ENCODE measurements around the gene PTPRCAP. TPM values are rescaled to one million over a fixed set of nuclear protein-coding genes. Genes with fewer than 3 reads are reported as not detected.
"Not testable (repeated sequence)": the region's sequence is repeated elsewhere in the genome, so short reads cannot be mapped to it uniquely, and the experiment has no call there.

PTPRCAP gene
- total RNA-seq, 1 donor from 2014 or later = 1.2 TPM

GRCh38 chr11:67482827-67483798, 45.6 kb upstream of the PTPRCAP start, which contains the start of gene AIP:
TSS of gene AIP (plus strand) at chr11:67483026. CDS start at chr11:67483159, 133 bp downstream.
- Mint-ChIP-seq H3K27me3 (ENCODE audit: unreplicated experiment) (no peaks in the 10 kb centered on the region), H3K36me3 (ENCODE audit: unreplicated experiment) (no peaks in the 10 kb centered on the region), H3K9me3 (ENCODE audit: unreplicated experiment) (no peaks in the 10 kb centered on the region), H3K4me3 (ENCODE audit: unreplicated experiment) (peak within 1 kb of the TSS; percentile 90), H3K4me1 (ENCODE audit: unreplicated experiment) (peaks cover 37% of the 10 kb centered on the region), H3K27ac (ENCODE audit: unreplicated experiment) (peak within 1 kb of the TSS; percentile 99)
- DNase-seq (ENCODE audit: extremely low spot score, unreplicated experiment) = peak; percentile 99
- TF ChIP-seq CTCF (IDR thresholded peaks at IDR 0.05) = peak; percentile 10

- Mint-ChIP-seq H3K4me1 (ENCODE audit: unreplicated experiment) (peaks cover 35% of the 10 kb centered on the region), H3K27ac (ENCODE audit: unreplicated experiment) (peak overlapping the region; percentile 99), H3K9me3 (ENCODE audit: unreplicated experiment) (no peaks in the 10 kb centered on the region), H3K4me3 (ENCODE audit: unreplicated experiment) (peak overlapping the region; percentile 90), H3K27me3 (ENCODE audit: unreplicated experiment) (peaks cover under 1% of the 10 kb centered on the region), H3K36me3 (ENCODE audit: unreplicated experiment) (no peaks in the 10 kb centered on the region)
- TF ChIP-seq CTCF (IDR thresholded peaks at IDR 0.05) = no peak
- DNase-seq (ENCODE audit: extremely low spot score, unreplicated experiment) = no peak
Observed at GRCh38 chr11:67482275-67482826, 44.9 kb upstream of the PTPRCAP start.

- not testable (repeated sequence) for H3K9me3 Mint-ChIP-seq (ENCODE audit: unreplicated experiment); H3K4me3 Mint-ChIP-seq (ENCODE audit: unreplicated experiment); H3K36me3 Mint-ChIP-seq (ENCODE audit: unreplicated experiment); H3K4me1 Mint-ChIP-seq (ENCODE audit: unreplicated experiment); DNase-seq (ENCODE audit: extremely low spot score, unreplicated experiment); H3K27me3 Mint-ChIP-seq (ENCODE audit: unreplicated experiment); H3K27ac Mint-ChIP-seq (ENCODE audit: unreplicated experiment)
Observed at GRCh38 chr11:67477344-67478050, 40.0 kb upstream of the PTPRCAP start.

GRCh38 chr11:67476692-67477091, 39.2 kb upstream of the PTPRCAP start:
- H3K27ac Mint-ChIP-seq (ENCODE audit: unreplicated experiment); H3K36me3 Mint-ChIP-seq (ENCODE audit: unreplicated experiment); DNase-seq (ENCODE audit: extremely low spot score, unreplicated experiment); H3K4me3 Mint-ChIP-seq (ENCODE audit: unreplicated experiment); H3K27me3 Mint-ChIP-seq (ENCODE audit: unreplicated experiment); H3K9me3 Mint-ChIP-seq (ENCODE audit: unreplicated experiment); H3K4me1 Mint-ChIP-seq (ENCODE audit: unreplicated experiment): not testable (repeated sequence)

- Mint-ChIP-seq H3K4me1 (ENCODE audit: unreplicated experiment) (peaks cover 13% of the 10 kb centered on the region), H3K27me3 (ENCODE audit: unreplicated experiment) (peaks cover 2% of the 10 kb centered on the region), H3K36me3 (ENCODE audit: unreplicated experiment) (no peaks in the 10 kb centered on the region), H3K4me3 (ENCODE audit: unreplicated experiment) (no peak overlapping the region), H3K9me3 (ENCODE audit: unreplicated experiment) (no peaks in the 10 kb centered on the region), H3K27ac (ENCODE audit: unreplicated experiment) (no peak overlapping the region)
- DNase-seq (ENCODE audit: extremely low spot score, unreplicated experiment) = no peak
- TF ChIP-seq CTCF (IDR thresholded peaks at IDR 0.05) = no peak
Observed at GRCh38 chr11:67472882-67473281, 35.4 kb upstream of the PTPRCAP start.

Measured in osteocyte (in vitro differentiated cells).